Loucy (cell line): ENCODE data around the gene CELF5.

Experiments used
- EZH2phosphoT487 ChIP-seq: fragments of 200-600 bp; IDR thresholded peaks from 2 replicates; pipeline ENCODE4 v1.6.1; 2018; ENCODE audit warnings: antibody characterized with exemption, mild to moderate bottlenecking, moderate library complexity, borderline replicate concordance
- TF ChIP-seq, protein P1 (sequence below): fragments of 200-600 bp; sonication (generic); conservative IDR thresholded peaks from 2 replicates; pipeline ENCODE4 v1.5.1; 2014; ENCODE audit warnings: mild to moderate bottlenecking, antibody characterized with exemption, low read length

DNA sequence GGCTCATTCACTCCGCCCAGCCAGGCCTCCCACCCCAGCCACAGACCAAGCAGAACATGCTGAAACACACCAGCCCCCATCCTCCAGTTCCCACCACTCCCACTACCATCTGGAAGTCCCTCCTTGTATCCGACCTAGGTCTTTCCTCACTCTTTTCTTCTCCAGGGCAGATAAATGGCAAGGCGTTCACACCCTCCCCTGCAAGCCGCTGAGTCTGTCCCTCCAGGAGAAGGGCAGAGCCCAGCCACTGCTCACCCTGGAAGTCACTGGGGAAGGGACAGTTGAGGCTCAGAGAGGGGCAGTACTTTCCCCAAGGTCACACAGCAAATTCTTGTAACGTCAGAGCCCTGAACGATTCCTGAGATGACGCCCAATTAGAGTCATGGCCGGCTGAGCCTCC is 96.4 kb downstream of the CELF5 start:
- TF ChIP-seq, protein P1, sequence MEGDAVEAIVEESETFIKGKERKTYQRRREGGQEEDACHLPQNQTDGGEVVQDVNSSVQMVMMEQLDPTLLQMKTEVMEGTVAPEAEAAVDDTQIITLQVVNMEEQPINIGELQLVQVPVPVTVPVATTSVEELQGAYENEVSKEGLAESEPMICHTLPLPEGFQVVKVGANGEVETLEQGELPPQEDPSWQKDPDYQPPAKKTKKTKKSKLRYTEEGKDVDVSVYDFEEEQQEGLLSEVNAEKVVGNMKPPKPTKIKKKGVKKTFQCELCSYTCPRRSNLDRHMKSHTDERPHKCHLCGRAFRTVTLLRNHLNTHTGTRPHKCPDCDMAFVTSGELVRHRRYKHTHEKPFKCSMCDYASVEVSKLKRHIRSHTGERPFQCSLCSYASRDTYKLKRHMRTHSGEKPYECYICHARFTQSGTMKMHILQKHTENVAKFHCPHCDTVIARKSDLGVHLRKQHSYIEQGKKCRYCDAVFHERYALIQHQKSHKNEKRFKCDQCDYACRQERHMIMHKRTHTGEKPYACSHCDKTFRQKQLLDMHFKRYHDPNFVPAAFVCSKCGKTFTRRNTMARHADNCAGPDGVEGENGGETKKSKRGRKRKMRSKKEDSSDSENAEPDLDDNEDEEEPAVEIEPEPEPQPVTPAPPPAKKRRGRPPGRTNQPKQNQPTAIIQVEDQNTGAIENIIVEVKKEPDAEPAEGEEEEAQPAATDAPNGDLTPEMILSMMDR, result no peak
- TF ChIP-seq EZH2phosphoT487, result no peak
